ENCODE measurements around the gene ITM2C. TPM values are rescaled to one million over a fixed set of nuclear protein-coding genes. Genes with fewer than 3 reads are reported as not detected.

The ITM2C gene
- total RNA-seq, 1 experiment from 2014 or later, result 126 TPM

DNA sequence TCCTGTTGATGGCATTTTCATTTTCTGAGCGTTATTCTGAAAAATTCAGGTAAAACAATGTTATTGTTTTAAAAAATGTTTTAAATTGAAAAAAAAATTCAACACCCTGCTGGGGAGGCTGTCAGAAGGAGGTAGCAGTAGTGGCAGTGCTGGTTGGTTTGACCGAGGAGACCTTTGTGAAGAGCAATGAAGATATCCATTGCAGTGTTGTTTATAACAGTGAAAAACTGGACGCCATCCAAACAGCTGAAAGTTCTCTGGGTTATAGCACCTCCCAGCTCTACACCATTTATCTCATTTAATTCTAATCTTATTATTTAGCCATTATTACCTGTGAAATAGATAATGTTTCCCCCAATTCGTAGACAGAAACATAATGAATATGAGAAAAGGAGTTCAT, 12.6 kb upstream of the ITM2C start:
- no peak for DNase-seq (ENCODE audit: low read depth)

DNA sequence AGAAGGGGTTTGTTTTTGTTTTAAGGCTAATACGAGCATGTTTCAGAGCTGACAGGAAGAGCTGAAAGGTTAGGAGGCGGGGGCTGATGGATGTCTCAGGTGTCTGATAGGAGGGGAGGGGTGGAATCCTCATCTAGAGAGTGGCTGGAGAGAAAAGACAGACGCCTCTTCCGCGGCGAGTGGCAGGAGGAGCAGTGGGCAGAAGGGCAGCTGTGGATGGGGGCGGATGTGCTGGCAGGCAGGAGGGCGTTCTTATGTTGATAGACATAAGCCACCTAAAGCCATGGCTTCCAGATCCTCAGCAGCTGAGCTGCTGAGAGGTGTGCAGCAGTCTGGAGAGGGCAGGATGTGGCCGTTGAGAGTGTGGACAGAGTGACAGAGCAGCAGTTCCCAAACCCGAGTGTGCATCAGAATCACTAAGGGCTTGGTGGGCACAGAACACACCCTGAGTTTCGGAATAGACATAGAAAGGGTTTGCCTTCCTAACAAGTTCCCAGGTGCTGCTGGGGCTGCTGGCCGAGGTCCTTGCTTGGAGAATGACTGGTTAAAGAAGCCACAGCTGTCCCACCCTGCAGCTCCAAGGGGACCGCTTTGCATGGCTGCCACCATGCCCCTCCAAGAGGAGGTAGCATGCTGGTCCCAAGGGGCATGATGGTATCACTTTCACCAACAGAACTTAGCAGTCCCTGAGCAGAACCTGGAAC, 3.0 kb upstream of the ITM2C start:
- no peak for DNase-seq (ENCODE audit: low read depth)

DNA sequence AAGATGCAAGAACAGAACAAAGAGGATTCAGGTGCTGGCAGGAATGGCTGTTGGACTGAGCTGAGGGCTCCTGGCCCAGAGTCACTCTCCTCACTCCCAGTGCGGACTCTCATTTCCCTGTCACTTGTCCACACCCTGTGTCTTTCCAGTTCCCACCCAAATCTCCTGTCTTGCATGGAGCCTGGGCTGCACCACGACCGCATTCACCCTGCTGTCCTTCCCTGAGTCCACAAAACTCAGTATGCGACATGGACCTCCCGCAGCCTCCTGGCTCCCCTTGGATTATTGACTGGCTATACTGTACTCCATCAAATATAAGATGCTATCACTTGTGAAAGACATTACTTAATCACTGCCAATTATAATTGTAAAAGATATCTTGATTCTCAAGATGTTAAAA, 2.5 kb upstream of the ITM2C start:
- no peak for DNase-seq (ENCODE audit: low read depth)

DNA sequence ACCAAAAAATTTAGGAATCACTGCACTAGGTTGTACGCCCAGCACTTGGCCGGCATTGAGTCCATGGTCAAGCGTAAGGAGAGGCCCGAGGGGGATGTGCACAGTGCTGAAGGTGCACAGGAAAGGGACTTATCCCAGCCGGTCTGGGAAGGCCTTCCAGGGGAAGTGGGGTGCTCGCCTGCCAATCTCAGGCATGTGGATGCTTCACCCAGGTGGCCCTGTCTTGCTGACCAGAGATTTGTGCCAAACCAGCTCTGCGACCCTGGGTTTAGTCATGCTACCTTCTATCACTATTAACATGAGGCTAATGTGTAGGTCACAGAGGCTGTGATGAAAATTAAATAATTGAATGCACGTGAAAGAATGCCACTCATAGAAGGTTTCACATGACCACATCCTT, 1.7 kb upstream of the ITM2C start:
- DNase-seq (ENCODE audit: low read depth), result no peak

DNA sequence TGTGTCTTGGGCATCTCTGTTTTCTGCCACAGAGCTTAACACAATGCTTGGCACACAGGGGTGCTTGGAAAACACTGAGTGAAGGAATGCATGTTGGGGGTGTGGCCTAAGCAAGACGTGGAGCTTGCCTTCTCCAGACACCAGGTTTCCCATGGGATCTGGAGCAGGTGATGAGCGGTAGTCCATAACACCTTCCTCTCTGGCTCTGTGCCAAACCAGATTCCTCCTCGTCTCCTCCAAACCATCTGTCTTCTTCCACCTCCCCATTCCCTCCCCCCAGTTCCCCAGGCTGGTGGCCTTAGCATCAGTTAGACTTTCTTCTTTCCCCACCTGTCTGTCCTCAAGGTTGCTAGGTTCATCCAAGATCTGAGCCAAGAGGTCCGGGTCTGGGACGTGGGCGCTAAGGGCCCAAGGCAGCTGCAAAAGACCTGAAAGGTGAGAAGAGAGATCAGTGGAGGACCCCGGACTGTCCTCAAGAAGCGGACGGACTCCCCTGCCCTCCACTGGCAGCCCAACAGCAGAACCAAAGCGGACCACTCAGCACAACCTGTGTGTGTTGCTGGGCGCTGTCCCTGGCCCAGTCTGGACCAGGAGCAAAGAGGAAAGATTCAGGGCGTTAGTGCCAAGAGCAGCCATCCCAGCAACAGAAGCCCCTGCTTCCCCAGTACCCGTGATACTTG, 1.2 kb upstream of the ITM2C start:
- DNase-seq (ENCODE audit: low read depth), result no peak

DNA sequence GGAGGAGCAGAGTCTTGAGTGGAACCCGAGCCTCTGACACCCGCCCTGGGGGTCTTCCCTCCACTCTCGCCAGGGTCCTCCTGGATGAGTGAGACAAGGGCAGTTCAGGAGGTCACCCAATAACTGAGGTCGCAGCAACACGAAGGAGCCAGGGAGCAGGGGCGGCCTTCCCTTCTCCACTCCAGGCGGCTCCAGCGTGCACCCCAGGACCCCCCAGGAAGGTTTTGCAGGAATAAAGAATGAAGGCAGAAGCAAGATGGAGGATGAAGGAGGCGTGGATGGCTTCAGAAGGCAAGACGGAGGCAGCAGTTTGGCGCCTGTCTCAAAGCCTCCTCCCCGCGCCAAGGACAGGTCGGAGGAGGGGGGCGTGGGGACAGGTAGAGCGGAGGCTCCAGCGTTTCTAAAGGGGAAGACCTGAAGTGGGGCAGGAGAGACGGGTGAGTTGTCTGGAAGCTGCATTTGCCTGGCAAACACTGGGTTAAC, 579 bp upstream of the ITM2C start:
- DNase-seq (ENCODE audit: low read depth), result no peak

DNA sequence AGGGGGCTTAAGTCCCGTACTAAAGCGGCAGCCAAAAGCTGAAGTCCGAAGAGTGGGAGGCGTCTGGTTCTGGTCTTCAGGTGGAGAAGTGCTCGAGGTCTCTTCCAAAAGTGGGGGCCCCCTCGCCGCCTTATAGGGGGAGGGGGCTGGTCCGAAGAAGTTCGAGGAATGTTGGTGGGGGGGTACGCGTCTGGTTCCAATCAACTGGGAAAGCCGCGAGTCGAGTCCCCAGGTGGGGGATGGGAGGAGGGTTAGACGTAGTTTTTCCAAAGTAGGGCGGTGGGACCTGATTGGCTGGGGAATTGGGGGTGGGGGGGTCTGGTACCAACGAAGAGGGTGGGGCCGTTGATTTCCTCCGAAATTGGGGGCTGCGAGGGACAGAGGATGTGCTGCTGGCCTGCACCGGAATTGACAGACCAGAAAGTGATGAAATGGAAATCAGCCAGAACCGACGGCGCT, 594 bp downstream of the ITM2C start:
- no peak for DNase-seq (ENCODE audit: low read depth)

DNA sequence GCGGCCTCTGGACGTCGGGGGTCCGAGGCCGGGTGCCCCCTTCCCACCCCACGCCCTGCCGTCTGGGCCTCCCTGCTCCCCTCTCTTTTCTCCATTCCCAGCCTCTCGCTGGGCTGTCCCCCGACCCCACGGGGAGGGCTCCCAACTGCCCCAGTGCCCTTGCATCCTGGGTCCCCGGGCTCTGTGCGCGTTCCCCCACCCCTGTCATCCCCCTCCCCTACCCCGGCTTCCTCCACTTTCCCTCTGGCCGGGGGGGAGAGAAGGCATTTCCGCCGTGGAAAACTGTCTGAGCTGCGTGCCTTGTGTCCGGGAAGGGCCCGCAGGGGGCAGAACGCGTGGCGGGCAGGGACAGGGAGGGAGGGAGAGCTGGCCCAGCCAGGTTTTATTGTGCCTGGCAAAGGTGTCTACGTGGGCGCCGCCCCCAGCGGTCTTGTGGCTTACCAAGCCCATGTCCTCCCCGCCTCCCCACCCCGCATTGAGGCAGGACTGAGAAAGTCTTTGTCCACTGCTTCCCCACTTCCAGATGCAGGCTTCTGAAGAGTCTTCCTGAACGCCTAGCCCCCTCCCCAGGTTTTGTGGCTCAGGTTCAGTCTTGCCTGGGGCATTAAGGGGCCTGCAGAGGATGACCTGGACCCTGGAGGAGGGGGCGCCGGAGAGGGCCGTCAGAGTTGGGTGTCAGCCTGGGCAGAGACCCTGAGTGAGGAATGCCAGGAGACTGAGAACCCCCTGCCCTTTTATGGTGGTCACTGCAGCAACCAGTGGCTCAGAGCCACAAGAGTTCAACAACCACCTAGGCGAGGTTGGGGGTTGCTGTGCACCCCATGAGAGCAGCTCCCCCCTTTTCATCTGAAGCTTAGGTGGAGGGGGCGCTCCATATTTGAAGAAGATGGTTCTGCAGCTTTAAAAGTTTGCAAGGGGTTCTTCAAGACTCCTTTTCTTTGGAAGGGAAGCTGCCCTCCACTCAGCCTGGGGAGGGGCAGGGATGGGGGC, 1.3 kb downstream of the ITM2C start:
- peak; percentile 50 for DNase-seq (ENCODE audit: low read depth)

DNA sequence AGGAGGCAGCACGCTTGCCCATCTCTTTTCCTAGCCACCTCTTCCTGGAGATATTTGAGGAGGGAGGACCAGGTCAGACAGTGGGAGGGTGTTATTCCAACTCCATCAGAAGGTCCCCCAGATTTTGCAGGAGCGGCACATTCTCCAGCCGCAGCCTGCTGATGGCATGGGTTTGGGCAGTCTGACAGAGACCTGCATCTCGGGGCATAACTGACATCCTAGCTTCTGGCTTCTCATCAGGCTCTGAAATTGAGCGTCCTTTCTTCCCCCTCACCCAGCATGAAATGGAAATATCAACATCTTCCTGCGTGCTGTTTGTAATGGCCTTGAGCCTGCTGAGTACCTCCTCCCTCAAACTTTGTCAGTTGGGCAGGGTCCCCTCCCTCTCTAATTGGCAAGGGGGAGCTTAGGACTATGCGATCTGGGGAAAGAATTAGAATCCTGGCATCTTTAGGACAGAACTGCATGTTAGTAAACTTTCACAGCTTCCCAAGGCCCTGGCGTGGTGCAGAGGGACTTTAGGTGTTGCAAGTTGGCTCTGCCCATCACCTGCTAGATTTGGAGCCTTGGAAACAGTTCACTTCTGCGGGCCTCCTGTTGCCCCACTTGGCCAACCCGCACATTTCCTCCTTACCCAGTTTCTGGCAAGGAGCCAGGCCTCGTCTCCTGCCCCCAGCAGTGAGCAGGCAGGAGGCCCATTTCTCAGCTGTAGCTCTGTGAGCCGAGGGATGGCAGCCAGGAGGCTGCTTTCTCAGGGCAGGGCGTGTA, 2.2 kb downstream of the ITM2C start:
- DNase-seq (ENCODE audit: low read depth), result peak; percentile 30

DNA sequence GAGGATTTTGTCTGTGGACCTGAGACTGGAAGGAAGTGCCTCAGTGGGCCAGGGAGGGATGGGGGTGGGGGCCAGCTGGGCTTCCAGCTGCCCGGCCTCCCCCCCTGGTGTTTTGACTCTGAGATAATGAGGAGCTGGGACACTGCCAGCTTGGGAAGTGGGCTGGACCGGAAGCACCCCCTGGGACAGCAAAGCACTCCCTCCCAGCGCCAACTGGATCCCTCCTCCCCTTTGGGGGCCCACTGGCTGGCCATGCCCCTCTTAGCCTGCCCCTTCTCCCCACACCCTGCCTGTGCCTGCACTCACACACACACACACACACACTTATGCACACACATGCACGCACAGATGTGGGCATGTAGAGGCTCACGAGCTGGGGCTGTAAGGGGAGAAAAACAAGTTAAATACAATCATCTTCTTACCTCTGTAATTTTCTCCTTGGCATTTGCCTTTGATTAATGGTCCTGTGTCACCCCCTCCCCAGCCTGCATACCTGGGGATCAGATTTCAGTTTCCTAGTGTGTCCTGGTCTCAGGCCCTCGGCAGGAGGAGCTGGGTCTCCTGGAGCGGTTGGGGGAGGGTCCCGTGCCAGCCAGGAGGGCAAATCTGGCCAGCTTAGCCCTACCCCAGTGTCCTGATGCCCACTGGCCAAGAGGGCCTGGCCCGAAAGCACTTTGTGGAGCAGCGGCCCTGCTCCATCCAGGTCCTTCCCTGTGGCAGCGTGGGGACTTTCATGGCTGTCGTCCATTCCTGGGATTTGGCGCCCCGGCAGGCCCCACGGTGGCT, 3.6 kb downstream of the ITM2C start:
- DNase-seq (ENCODE audit: low read depth), result no peak

DNA sequence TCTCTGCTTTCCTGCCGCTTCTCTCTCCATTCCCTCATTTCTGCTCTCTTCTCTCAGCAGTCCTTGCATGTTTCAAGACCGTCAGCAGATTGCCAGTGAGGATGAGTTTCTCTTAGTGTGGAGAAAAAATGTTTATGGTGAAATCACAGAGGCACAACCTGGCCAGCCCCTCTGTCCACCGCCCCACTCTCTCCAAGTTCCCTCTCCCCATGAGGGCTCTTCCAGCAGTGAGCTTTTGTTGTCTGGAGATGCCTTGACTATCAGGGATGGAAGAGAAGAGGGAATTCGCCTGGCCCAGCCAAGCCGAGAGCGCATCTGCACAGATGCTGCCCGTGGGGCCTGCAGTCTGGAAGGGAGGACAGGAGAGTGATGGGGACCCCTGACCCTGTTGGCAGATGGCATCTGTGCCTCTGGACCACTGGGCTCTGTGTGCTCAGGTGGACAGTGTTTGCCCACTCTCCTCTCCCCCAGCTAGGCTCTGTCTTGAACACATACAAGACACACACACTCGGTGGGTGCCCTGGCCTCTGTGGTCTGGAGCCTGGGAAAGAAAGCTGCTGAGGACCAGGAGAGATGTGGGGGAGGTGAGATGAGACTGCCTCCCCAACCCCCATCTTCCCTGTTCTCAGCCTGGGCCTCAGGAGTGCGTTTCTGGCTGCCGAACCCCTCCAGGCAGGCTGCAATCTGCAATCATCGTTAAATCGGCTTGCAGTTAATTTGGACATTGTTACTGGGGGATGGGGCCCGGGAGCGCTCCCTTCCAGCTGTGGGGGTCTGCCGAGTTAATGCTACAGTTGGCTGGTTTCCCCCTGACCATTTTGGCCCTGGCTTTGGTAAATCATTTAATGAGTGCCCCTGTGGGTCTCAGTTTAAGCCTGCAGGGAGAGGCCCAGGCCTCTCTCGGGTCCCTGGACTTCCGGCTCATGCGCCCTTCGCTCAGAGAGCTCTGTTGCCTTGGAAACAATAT, 4.5 kb downstream of the ITM2C start:
- DNase-seq (ENCODE audit: low read depth), result no peak

DNA sequence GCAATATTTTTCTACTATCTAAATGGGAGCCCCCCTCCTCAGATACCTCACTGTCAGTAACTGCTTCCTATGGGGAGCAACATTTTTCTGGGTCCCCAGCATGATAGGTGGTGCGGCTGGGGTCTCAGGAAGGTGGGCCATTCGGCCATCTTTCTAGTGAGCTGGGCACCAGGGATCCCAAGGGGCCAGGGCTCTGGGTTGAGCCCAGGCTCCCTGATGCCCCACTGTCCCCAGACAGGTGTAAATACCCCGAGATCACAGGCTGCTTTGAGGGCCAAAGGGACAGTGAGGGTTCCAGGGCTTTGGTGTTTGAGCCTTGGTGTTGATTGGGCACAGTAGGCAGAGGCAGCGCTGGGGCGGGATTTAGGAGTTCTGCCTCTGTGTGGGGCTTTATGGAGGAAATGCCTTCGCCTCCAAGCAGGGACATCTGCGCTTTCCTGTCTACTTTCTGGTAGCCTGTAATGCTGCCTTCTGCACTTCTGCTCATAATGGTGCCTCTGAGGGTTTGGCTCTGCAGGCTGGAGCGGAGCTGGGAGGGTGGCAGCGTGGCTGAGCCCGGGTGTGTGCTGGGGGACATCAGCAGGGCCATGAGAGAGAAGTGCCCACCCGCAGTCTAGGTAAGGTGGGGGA, 5.3 kb downstream of the ITM2C start:
- no peak for DNase-seq (ENCODE audit: low read depth)

DNA sequence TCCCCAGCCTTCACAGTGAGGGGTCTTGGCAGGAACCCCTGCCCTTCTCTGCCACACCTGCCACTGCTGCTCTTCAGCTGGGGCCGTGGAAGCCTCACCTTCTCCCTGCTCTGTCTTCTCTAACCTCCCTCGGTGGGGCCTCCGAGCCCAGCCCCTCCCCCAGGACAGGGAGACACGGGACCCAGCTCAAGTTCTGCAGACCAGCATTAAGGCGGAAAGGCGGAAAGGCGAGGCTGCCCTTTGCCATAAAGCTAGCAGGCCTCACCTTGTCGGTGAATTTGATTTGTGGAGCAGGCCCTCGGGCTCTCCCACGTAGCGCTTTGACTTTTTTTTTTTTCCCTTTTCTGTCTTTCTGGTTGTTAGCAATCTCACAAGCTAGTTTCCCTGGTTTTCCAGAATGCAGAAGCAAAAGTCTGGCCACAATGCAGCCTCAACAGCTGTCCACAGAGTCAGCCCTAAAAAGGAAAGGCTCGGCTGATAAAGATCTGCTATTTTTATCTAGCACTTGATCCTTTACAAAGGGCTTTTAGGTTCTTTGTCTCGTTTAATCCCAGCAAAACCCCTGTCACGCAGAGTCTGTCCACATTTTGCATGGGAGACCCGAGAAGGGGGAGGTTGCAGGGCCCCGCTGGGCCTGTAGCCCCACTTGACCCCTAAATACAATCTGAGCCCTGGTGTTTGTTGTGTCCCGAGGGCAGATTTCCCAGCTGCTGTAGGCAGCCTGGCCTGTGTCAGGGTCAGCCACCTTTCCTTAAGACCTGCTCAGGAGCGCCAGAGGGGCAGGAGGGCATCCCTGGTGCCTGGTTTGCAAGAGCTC, 6.0 kb downstream of the ITM2C start:
- no peak for DNase-seq (ENCODE audit: low read depth)

DNA sequence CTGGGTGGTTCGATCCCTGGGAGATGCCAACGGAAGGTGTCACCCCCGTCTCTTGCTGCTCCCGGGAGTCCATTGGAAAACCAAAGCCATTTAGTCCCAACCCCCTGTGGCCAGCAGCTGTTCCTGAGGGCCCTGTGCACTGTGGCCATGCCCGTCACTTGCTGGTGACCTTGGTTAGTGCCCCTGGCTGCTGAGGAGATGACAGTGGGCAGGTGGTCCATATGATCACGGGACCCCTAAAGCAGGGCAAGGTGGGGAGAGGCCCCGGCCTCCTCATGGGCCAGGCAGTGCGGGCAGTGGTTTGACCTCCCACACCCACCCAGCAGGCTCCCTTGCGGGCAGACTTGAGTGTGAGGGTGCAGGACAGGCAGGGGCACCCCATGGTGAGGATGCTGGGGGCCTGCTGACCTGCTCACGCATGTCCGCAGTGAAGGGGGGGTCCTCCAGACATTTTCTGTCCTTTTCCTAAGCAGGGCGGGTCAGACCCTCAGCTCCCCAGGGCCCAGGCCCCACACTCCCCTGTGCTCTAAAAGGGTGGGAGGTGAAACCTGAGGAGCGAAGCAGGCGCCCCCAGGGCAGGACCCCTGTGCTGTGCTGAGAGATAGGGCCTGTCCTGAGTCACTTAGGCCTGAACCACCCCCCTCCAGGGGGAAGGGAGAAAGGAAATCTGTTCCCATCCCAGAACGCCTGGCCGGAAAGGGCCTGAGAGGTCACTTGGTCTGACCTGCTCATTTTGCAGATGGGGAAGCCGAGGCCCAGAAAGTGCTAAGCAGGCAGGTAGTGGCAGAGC, 6.8 kb downstream of the ITM2C start:
- DNase-seq (ENCODE audit: low read depth), result no peak

DNA sequence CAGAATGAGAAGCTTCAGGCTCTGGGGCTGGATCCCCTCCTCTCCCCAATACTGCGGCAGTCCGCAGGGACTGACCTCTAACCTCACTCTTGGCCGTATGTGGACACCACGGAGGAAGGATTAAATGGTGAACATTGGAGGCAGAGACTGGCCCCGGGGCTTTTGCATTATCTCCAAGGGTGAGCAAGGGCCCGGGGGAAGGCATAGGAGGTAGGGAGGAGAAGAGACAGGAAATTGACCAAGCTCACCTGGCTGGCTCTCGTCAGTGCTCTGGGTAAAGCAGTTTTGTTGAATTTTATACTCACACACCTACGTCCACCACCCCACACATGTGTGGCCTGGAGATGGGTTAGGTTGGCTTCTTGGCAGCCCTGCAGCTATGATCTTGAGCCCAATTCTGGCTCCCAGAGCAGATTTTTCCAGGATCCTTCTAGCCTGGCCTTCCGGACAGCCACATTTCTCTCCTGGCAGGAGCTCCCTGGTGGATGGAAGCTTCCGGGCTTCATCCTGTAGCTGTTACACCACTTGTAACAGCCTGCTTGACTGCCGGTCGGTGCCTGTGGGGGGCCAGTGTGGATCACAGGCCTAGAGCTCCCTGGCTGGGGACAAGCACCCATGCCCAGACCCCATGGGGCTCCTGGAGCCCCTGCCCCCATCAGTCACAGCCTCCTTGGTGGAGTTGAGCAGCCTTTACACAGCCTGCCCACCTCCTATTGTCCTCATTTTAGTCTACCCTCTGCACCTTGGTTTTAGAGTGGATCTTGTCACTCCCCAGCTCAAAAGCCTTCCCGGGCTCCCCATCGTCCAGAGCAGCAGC, 7.6 kb downstream of the ITM2C start:
- DNase-seq (ENCODE audit: low read depth), result no peak

DNA sequence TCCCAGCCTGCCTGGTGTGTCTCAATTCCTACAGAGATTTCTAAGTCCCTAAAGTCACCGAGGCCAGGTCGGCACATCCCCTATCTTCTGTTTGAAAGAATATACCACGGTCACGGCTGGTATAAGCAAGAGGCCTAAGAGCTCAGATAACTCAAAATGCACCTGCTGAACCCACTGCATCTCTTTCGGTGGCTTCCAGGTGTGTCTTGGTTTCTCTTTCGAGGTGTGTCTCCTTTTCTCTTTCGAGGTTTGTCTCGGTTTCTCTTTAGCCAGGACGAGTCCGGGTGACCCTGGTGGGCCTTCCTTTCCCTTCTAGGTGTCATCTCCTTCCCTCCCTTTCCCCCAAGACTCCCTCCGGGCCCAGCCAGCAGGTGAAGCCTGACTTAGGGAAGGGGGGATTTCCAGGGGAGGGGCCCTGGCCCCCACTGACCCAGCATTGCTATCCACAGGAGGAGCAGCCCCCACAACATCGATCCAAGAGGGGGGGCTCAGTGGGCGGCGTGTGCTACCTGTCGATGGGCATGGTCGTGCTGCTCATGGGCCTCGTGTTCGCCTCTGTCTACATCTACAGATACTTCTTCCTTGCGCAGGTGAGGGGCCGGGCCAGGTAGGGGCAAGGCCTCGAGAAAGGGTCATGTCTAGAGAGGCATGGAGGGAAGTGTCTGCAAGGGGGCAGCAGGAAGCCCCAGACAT, 8.4 kb downstream of the ITM2C start:
- no peak for DNase-seq (ENCODE audit: low read depth)

All from M059J (cell line).